ENCODE measurements around the gene PFKFB2.

PFKFB2 gene

DNA sequence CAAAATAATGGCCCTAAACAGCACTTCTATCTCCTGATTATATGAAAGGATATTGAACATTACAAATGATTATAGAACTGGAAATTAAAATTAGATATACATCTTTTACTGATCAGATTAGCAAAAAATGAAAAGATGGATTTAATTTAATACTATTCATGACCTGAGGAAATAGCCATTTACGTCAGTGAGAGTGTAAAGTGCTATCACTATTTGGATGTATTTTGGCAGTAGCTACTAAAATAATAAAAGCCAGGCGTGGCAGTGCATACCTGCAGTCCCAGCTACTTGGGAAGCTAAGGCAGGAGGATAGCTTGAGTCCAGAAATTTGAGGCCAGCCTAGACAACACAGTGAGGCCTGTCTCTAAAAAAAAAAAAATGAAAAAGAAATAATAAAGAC is 40.9 kb downstream of the PFKFB2 start:
- DNase-seq = no peak

DNA sequence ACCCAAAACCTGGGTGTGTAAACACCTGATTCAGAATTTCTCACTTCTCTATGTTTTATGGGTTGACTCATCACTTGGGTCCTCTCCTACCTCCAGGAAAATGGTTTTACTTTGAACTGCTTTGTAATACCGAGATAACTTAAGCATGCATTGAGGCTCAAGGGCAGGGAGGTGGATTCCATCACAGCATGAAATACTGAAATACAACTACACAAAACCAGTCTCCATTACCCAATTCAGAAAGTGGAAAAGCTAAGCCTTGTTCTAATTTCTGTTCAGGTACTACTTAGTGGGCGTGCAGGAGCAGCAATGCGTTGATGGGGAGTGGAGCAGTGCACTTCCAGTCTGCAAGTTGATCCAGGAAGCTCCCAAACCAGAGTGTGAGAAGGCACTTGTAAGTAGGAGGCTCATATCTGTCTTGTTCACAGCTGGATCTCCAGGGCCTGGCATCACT is 44.8 kb downstream of the PFKFB2 start:
- no peak for DNase-seq

DNA sequence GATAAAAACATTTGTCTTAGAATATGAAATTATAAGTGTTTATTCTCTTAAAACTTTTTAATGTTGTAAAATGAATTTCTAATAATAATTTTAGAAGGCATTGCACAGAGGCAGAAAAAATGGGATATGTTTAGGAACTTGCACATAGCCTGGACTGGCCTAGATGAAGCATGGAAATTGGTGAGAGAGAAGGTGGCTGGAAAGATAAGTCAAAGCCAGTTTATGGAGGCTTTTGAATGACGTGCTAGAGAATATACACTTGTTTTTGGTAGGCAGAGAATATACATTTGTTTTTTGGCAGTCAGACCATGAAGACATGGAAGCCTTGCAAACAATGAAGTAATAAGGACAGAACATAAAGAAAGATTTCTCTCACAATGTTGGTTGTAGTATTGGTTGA is 48.6 kb downstream of the PFKFB2 start:
- no peak for DNase-seq

- no peak for DNase-seq
These were observed 49.1 kb downstream of the PFKFB2 start for GRCh38 chr1:207102146-207102545.

DNA sequence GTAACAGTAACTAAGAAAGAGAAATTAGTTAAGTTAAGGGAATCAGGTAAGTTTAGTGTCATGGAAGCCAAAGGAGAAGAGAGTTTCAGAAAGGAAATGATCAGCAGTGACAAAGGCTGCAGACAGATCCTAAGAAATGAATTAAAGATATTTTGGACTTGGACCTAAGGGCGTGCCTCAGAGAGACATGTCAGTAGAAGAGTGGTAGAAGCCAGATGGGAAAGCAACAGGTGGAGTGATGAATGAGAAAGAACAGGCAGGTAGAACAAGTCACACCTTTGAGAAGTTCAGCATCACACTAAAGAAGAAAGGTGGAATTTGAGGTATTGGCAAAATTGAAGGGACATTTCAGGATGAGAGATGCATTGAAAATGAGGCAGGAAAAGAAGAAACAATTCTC is 49.6 kb downstream of the PFKFB2 start:
- no peak for DNase-seq

DNA sequence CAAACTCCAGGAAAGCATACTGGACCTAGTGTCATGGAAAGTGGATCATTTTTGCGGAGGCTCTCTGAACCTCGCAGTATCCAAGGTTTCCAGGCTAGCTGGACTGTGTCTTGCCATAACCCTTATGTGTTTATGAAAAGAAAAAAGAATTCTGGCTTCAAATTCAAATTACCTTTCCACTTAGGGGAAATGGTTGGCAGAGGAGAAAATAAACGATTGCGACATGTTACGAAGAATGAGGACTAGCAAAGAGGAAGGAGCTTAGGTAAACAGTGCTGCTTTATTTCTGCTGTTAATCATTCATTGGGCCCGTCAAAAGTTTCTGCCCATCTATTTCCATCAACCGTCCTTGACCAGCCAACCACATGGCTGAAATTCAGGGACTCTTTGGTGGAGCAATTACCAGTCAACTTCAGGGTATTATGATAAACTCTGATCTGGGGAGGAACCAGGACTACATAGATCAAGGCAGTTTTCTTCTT is 50.9 kb downstream of the PFKFB2 start, which contains the start of gene C4BPA:
TSS of gene C4BPA (plus strand) at position 342 of the 482 bp plus-strand sequence. CDS start 8,793 bp downstream, outside the sequence.
- DNase-seq = no peak

DNA sequence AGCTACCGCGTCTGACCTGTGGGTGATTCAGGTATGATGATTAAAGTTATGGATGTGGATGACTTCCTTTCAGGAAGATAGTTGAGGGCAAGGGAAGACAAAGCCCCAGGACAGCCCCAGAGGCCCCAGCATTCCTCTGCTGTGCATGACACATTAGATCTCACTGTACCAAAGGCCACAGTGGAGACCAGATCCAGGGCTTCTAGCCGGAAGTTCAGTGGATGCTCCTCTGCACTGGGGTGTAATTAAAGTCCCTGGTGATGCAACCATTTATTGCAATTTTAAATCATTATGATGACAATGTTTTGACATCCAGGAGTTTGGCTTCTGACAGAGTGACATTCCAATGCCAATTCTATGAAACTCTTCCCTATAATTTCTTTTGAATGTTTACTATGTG is 55.9 kb downstream of the PFKFB2 start:
- no peak for DNase-seq

DNA sequence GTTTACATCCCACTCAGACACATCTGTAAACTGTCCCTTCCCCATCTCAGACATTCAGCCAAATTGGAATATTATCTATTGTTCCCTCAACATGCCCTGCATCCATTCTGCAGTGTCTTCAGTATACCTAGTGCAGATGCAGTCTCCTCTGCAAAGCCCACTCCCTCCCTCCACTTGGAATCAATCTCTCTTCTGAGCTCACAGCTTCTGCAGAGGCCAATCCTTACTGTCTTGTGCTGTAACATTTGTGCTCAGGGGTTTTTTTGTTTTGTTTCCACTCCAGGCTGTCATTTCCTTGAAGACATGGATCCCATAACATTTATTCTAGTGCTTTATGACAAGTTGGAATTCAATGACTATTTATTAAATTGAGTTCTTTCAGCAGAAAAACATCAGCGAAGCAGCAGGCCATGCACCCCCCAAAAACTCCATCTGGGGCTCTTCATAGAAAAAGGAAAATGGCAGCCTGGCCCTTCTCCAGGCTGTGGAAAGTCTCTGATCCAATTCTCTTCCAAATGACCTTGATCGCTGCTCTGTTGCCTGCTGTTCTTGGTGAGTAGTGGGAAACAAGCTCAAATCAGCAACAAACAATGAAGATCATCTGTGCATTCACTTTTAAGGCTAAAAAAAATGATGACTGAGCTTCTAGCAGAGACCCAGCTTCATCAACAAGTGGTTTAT is 59.7 kb downstream of the PFKFB2 start:
- no peak for DNase-seq

GRCh38 chr1:207115269-207115668 is 62.2 kb downstream of the PFKFB2 start:
- no peak for DNase-seq

DNA sequence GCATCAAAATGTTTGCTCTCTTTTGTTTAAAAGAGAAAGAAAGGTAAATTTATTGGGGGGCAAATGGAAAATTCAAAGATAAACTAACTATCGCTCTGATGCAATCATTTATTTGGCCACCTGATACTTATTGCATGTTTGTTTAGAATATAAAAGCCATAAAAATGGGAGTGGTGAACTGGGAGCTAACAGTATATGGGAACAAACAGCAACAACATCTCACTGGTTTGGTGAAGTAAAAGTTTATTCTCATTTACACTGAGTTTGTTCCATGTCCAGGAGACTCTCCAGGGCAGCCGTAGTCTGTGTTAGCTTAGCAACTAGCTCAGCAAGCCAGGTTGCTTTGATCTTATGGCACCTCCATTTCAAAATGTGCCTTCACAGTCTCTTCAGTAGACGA is 71.3 kb downstream of the PFKFB2 start:
- DNase-seq = no peak

DNA sequence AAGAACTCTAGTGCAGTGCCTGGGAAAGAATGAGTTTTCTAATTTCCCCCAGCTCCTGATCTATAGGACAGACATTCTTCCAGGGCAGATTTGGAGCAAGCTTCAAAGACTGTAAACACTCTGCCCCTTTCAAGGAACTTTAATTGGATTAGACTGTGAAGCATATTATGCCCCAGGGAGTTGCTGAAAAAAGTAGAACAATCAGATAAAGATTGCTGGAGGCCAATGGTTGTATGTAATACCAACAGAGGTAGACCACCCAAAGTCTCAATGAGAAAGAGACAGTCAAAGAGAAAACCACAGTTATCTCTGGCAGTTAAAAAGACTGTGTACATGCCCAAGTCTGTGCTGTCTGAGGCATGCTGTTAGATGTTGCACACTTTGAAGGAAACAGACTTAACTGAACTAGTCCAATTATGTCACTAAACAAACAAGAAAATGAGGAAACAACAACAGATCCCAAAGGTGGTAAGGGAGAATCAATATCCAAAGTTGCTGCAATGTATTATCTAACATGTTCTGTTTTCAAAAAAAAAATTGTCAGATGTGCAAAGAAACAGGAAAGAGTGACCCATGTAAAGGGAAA is 75.4 kb downstream of the PFKFB2 start:
- no peak for DNase-seq

DNA sequence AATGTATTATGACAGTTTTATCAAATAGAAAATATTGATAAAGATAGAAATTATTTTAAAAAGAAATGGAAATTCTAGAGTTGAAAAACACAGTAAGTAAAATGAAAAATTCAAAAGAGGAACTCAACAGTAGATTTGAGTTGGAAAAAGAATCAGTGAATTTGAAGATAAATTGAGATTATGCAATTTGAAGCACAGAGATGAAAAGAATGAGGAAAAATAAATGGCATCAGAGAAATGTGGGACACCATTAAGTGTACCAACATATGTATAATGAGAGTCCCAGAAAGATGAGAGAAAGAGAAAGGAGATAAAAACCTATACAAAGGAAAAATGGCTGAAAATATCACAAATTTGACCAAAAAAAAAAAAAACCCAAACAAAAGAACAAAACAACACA is 76.0 kb downstream of the PFKFB2 start:
- no peak for DNase-seq

All from effector CD4-positive, alpha-beta T cell (primary cell).